ENCODE results near the gene NOP14.

Gene NOP14

DNA sequence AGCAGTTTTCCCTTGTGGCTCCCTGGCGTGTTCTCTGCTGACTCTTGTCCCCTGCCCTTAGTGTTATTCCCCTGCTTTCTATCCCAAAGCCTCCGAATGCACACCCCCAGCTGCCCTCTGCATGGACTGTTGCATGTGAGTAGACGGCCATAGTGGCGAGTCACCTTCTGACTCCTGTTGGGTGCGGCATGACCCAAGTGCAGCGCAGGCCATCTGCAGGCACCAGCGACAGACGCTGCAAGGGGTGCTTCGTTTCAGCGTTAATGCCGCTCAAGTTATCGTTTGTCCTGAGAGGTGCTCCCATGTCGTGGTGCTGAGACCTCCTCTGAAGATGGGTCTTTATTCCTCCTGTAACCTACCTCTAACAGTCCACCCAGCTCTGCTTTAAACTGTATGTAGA, 57.7 kb downstream of the NOP14 start:
- TF ChIP-seq SPI1 (IDR thresholded peaks at IDR 0.05; ENCODE audit: low read depth, low read length), result no peak
- TF ChIP-seq POLR2A (IDR thresholded peaks at IDR 0.05; ENCODE audit: low read depth, low read length), result no peak
- TF ChIP-seq TAF1 (IDR thresholded peaks at IDR 0.05; ENCODE audit: low read depth, low read length), result no peak
- TF ChIP-seq POU2F2 (IDR thresholded peaks at IDR 0.05; ENCODE audit: low read depth, low read length), result no peak
- no peak for TF ChIP-seq PAX5 (IDR thresholded peaks at IDR 0.05; ENCODE audit: insufficient read depth, low read length, severe bottlenecking)
- no peak for TF ChIP-seq POLR2AphosphoS5 (IDR thresholded peaks at IDR 0.05; ENCODE audit: low read depth, low read length)
- no peak for FAIRE-seq
- DNase-seq (ENCODE audit: insufficient read length, low spot score), result no peak

DNA sequence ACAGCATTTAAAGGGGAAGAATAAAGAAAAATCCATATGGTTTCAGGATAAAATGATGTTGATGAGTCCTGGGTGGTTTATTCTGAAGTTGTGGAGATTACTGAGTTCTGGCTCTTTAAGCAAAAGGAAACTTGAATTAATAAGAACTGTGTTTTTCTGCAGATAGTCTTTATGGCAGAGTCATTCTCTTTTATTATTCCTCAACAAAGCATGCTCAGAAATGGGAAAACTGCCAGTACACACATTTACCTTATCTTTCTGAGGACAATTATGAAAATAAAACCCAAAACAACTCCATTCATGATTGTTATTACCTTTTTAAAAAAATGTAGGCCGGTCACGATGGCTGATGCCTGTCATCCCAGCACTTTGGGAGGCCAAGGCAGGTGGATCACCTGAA, 61.1 kb downstream of the NOP14 start:
- DNase-seq (ENCODE audit: insufficient read length, low spot score), result no peak

GRCh38 chr4:2901186-2901585, 62.0 kb downstream of the NOP14 start:
- FAIRE-seq, result no peak
- DNase-seq (ENCODE audit: insufficient read length, low spot score), result no peak
- TF ChIP-seq SPI1 (IDR thresholded peaks at IDR 0.05; ENCODE audit: low read depth, low read length) (no peak), POU2F2 (IDR thresholded peaks at IDR 0.05; ENCODE audit: low read depth, low read length) (no peak), POLR2A (IDR thresholded peaks at IDR 0.05; ENCODE audit: low read depth, low read length) (no peak), TAF1 (IDR thresholded peaks at IDR 0.05; ENCODE audit: low read depth, low read length) (no peak), PAX5 (IDR thresholded peaks at IDR 0.05; ENCODE audit: insufficient read depth, low read length, severe bottlenecking) (no peak), POLR2AphosphoS5 (IDR thresholded peaks at IDR 0.05; ENCODE audit: low read depth, low read length) (no peak)

More for the DNA sequence above, 61.1 kb downstream of the NOP14 start:
- FAIRE-seq, result no peak
- TF ChIP-seq PAX5 (IDR thresholded peaks at IDR 0.05; ENCODE audit: insufficient read depth, low read length, severe bottlenecking) (no peak), POLR2A (IDR thresholded peaks at IDR 0.05; ENCODE audit: low read depth, low read length) (no peak), SPI1 (IDR thresholded peaks at IDR 0.05; ENCODE audit: low read depth, low read length) (no peak), TAF1 (IDR thresholded peaks at IDR 0.05; ENCODE audit: low read depth, low read length) (no peak), POLR2AphosphoS5 (IDR thresholded peaks at IDR 0.05; ENCODE audit: low read depth, low read length) (no peak), POU2F2 (IDR thresholded peaks at IDR 0.05; ENCODE audit: low read depth, low read length) (no peak)

DNA sequence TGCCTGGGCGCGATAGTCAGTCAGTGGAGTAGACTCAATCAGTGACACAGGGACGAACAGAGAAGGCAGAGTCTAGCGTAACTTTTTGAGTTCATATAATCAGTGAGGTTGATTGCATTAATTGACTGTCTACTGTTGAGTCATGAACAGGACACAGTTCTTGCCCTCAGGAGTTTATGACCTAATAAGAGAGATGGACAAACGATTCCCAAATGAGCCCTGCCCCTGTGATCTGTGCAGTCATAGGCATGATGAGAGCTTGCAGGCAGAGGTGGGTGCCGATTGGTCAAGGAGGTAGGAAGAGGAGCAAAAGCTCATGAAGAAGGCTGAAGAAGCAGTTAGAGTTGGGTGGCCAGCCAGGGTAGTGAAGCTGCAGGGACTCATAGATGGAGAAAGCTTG, 62.5 kb downstream of the NOP14 start:
- no peak for FAIRE-seq
- no peak for DNase-seq (ENCODE audit: insufficient read length, low spot score)
- TF ChIP-seq POLR2AphosphoS5 (IDR thresholded peaks at IDR 0.05; ENCODE audit: low read depth, low read length) (no peak), POU2F2 (IDR thresholded peaks at IDR 0.05; ENCODE audit: low read depth, low read length) (no peak), TAF1 (IDR thresholded peaks at IDR 0.05; ENCODE audit: low read depth, low read length) (no peak), SPI1 (IDR thresholded peaks at IDR 0.05; ENCODE audit: low read depth, low read length) (no peak), POLR2A (IDR thresholded peaks at IDR 0.05; ENCODE audit: low read depth, low read length) (no peak), PAX5 (IDR thresholded peaks at IDR 0.05; ENCODE audit: insufficient read depth, low read length, severe bottlenecking) (no peak)

- TF ChIP-seq POU2F2 (IDR thresholded peaks at IDR 0.05; ENCODE audit: low read depth, low read length) (no peak), POLR2A (IDR thresholded peaks at IDR 0.05; ENCODE audit: low read depth, low read length) (no peak), PAX5 (IDR thresholded peaks at IDR 0.05; ENCODE audit: insufficient read depth, low read length, severe bottlenecking) (no peak), TAF1 (IDR thresholded peaks at IDR 0.05; ENCODE audit: low read depth, low read length) (no peak), SPI1 (IDR thresholded peaks at IDR 0.05; ENCODE audit: low read depth, low read length) (no peak), POLR2AphosphoS5 (IDR thresholded peaks at IDR 0.05; ENCODE audit: low read depth, low read length) (no peak)
- DNase-seq (ENCODE audit: insufficient read length, low spot score) (no peak), FAIRE-seq (no peak)
These were observed 65.2 kb downstream of the NOP14 start for GRCh38 chr4:2898001-2898400.

DNA sequence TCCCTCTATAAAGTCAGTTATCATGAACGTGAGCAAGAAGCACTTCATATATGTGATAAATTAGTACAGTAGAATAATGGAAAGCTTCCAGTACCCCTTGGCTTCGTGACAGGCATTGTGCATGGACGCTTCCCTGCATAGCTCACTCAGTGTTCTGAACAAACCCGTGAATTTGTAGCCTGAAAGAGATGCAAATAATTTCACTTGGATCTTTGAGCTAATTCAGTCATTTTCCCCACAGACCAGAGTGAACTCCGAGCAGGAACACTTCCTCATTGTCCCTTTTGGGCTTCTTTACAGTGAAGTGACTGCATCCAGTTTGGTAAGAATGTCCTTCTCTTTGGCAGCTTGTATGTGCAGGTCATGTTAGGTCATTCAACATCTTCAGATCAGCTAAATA, 69.4 kb downstream of the NOP14 start:
- TF ChIP-seq POU2F2 (IDR thresholded peaks at IDR 0.05; ENCODE audit: low read depth, low read length), result no peak
- no peak for TF ChIP-seq SPI1 (IDR thresholded peaks at IDR 0.05; ENCODE audit: low read depth, low read length)
- TF ChIP-seq POLR2AphosphoS5 (IDR thresholded peaks at IDR 0.05; ENCODE audit: low read depth, low read length), result no peak
- TF ChIP-seq POLR2A (IDR thresholded peaks at IDR 0.05; ENCODE audit: low read depth, low read length), result no peak
- no peak for TF ChIP-seq PAX5 (IDR thresholded peaks at IDR 0.05; ENCODE audit: insufficient read depth, low read length, severe bottlenecking)
- no peak for TF ChIP-seq TAF1 (IDR thresholded peaks at IDR 0.05; ENCODE audit: low read depth, low read length)
- no peak for FAIRE-seq

GRCh38 chr4:2891294-2891693, 71.9 kb downstream of the NOP14 start:
- no peak for FAIRE-seq
- TF ChIP-seq PAX5 (IDR thresholded peaks at IDR 0.05; ENCODE audit: insufficient read depth, low read length, severe bottlenecking) (no peak), SPI1 (IDR thresholded peaks at IDR 0.05; ENCODE audit: low read depth, low read length) (no peak), TAF1 (IDR thresholded peaks at IDR 0.05; ENCODE audit: low read depth, low read length) (no peak), POLR2A (IDR thresholded peaks at IDR 0.05; ENCODE audit: low read depth, low read length) (no peak), POU2F2 (IDR thresholded peaks at IDR 0.05; ENCODE audit: low read depth, low read length) (no peak), POLR2AphosphoS5 (IDR thresholded peaks at IDR 0.05; ENCODE audit: low read depth, low read length) (no peak)
- no peak for DNase-seq (ENCODE audit: insufficient read length, low spot score)

More for the DNA sequence above, 69.4 kb downstream of the NOP14 start:
- no peak for DNase-seq (ENCODE audit: insufficient read length, low spot score)

DNA sequence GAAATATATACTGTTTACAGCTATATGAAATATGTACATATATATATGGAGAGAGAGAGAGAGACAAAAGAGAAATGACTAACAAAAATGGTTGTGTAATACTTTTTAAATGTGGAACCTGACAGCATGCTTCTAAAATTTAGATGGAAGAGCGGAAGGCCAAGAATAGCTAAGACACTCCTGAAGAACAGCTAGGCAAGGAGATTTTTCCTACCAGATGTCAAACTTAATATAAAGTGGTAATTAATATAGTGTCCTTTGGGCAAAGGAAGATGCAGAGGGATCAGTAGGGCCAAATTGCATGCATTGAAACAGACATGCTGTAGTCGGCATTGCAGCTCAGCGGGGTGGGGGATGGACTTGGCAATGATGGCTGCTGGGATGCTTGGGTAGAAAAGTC, 74.3 kb downstream of the NOP14 start:
- TF ChIP-seq POU2F2 (IDR thresholded peaks at IDR 0.05; ENCODE audit: low read depth, low read length), result no peak
- TF ChIP-seq SPI1 (IDR thresholded peaks at IDR 0.05; ENCODE audit: low read depth, low read length), result no peak
- TF ChIP-seq POLR2A (IDR thresholded peaks at IDR 0.05; ENCODE audit: low read depth, low read length), result no peak
- no peak for TF ChIP-seq PAX5 (IDR thresholded peaks at IDR 0.05; ENCODE audit: insufficient read depth, low read length, severe bottlenecking)
- no peak for TF ChIP-seq TAF1 (IDR thresholded peaks at IDR 0.05; ENCODE audit: low read depth, low read length)
- no peak for TF ChIP-seq POLR2AphosphoS5 (IDR thresholded peaks at IDR 0.05; ENCODE audit: low read depth, low read length)
- FAIRE-seq, result no peak
- DNase-seq (ENCODE audit: insufficient read length, low spot score), result no peak

Measured in GM12891 (cell line).